Gastroesophageal sphincter (tissue), 3 donors: ENCODE results near the gene KIF26A.

Experiments used
- EP300 ChIP-seq: sonication (generic); formaldehyde crosslinking; IDR thresholded peaks from one replicate; pipeline ENCODE4 v1.6.1; 2017; ENCODE audit warnings: antibody characterized with exemption, mild to moderate bottlenecking
- POLR2A ChIP-seq, 2 donors: fragments of 450-650 bp; IDR thresholded peaks; one replicate each; pipeline ENCODE4 v1.6.1; 2017; ENCODE audit warnings: antibody characterized with exemption in 2 of 2, mild to moderate bottlenecking in 2 of 2, moderate library complexity in 1 of 2
- TF ChIP-seq, protein P1 (sequence below), 4 experiments: fragments of 200-600 bp in 2 of 4; fragments of 450-650 bp in 2 of 4; sonication (generic) in 1 of 4; IDR thresholded peaks; one replicate each; pipeline ENCODE4 v1.5.1; 2017 to 2019; ENCODE audit warnings: antibody characterized with exemption in 4 of 4, mild to moderate bottlenecking in 2 of 4, moderate library complexity in 2 of 4

GRCh38 chr14:104117341-104118005, 20.9 kb upstream of the KIF26A start:
- TF ChIP-seq, protein P1, sequence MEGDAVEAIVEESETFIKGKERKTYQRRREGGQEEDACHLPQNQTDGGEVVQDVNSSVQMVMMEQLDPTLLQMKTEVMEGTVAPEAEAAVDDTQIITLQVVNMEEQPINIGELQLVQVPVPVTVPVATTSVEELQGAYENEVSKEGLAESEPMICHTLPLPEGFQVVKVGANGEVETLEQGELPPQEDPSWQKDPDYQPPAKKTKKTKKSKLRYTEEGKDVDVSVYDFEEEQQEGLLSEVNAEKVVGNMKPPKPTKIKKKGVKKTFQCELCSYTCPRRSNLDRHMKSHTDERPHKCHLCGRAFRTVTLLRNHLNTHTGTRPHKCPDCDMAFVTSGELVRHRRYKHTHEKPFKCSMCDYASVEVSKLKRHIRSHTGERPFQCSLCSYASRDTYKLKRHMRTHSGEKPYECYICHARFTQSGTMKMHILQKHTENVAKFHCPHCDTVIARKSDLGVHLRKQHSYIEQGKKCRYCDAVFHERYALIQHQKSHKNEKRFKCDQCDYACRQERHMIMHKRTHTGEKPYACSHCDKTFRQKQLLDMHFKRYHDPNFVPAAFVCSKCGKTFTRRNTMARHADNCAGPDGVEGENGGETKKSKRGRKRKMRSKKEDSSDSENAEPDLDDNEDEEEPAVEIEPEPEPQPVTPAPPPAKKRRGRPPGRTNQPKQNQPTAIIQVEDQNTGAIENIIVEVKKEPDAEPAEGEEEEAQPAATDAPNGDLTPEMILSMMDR (IDR thresholded peaks at IDR 0.05), result no peak
- TF ChIP-seq POLR2A (IDR thresholded peaks at IDR 0.05) (no peak), EP300 (no peak)
